ENCODE results near the gene INTS4.

GRCh38 chr11:77828926-77829325, 165.5 kb downstream of the INTS4 start:
- no peak for TF ChIP-seq POLR2A (IDR thresholded peaks at IDR 0.05)
- TF ChIP-seq, protein P1, sequence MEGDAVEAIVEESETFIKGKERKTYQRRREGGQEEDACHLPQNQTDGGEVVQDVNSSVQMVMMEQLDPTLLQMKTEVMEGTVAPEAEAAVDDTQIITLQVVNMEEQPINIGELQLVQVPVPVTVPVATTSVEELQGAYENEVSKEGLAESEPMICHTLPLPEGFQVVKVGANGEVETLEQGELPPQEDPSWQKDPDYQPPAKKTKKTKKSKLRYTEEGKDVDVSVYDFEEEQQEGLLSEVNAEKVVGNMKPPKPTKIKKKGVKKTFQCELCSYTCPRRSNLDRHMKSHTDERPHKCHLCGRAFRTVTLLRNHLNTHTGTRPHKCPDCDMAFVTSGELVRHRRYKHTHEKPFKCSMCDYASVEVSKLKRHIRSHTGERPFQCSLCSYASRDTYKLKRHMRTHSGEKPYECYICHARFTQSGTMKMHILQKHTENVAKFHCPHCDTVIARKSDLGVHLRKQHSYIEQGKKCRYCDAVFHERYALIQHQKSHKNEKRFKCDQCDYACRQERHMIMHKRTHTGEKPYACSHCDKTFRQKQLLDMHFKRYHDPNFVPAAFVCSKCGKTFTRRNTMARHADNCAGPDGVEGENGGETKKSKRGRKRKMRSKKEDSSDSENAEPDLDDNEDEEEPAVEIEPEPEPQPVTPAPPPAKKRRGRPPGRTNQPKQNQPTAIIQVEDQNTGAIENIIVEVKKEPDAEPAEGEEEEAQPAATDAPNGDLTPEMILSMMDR (IDR thresholded peaks at IDR 0.05): no peak

Data from adrenal gland (tissue), 5 donors.